A549 (cell line): ENCODE results near the gene SLC30A7. TPM values are rescaled to one million over a fixed set of nuclear protein-coding genes. Genes with fewer than 3 reads are reported as not detected.

Experiments used
- ATAC-seq, 2 experiments: fragments of 200-7000 bp in 1 of 2; fragments of >200 bp in 1 of 2; cut with Nextera tagmentation in 1 of 2; cut with Tn5 transposase in 1 of 2; 3 replicates each; pipeline versions ENCODE4 v1.8.0 to v1.9.1; 2018 to 2020; ENCODE audit warnings: mild to moderate bottlenecking in 1 of 2, moderate library complexity in 1 of 2
- CTCF ChIA-PET: fragments of 300-600 bp; sonication (Branson Sonifier 250); formaldehyde crosslinking; extraction: SDS; loops from one replicate; lab custom pipeline; 2021; ENCODE audit warnings: antibody characterized with exemption, inconsistent platforms; lab: Yijun Ruan, JAX
- POLR2A ChIA-PET: fragments of 350-600 bp; formaldehyde crosslinking; extraction: SDS; loops from one replicate; lab custom pipeline; 2021; ENCODE audit warnings: antibody characterized with exemption, inconsistent platforms; lab: Yijun Ruan, JAX
- DNase-seq, 2 experiments: peaks; one replicate each; pipeline versions ENCODE4 v3.0.0 to v3.0.0-alpha.2; 2011 to 2016; ENCODE audit warnings: low read depth in 1 of 2, low spot score in 1 of 2
- FAIRE-seq: peaks from 2 replicates; lab custom pipeline; 2011; peaks lifted over from hg19 to GRCh38; lab: Jason Lieb, UNC
- H3K27ac ChIP-seq, 2 experiments: fragments of >200 bp; sonication (Bioruptor Twin); formaldehyde crosslinking; 3 replicates each; pipeline ENCODE4 v1.5.1; 2016 to 2017
- H3K4me1 ChIP-seq: fragments of >200 bp; sonication (Bioruptor Twin); formaldehyde crosslinking; 3 replicates; pipeline ENCODE4 v1.6.1; 2016
- H3K4me2 ChIP-seq: fragments of >200 bp; sonication (Bioruptor Twin); formaldehyde crosslinking; 3 replicates; pipeline ENCODE4 v1.6.1; 2016
- H3K4me3 ChIP-seq: fragments of >200 bp; sonication (Bioruptor Twin); formaldehyde crosslinking; 3 replicates; pipeline ENCODE4 v1.5.1; 2016
- H3K9me3 ChIP-seq: fragments of >200 bp; sonication (Bioruptor Twin); formaldehyde crosslinking; 3 replicates; pipeline ENCODE4 v1.6.1; 2016
- CBX8 ChIP-seq: fragments of 200-600 bp; sonication (generic); IDR thresholded peaks from 2 replicates; pipeline ENCODE4 v1.6.1; 2016
- CEBPB ChIP-seq, 2 experiments: fragments of >200 bp in 1 of 2; sonication (Bioruptor Twin) in 1 of 2; formaldehyde crosslinking in 1 of 2; IDR thresholded peaks; 2 replicates each; pipeline ENCODE4 v1.6.1; 2012 to 2016
- CHD2 ChIP-seq: fragments of 150-350 bp; IDR thresholded peaks from 2 replicates; pipeline ENCODE4 v1.6.1; 2014; ENCODE audit warnings: low read length; ENCODE audit not compliant: partially characterized antibody
- CHD4 ChIP-seq: fragments of 200-600 bp; sonication (generic); IDR thresholded peaks from 2 replicates; pipeline ENCODE4 v1.6.1; 2016; ENCODE audit warnings: antibody characterized with exemption, mild to moderate bottlenecking, borderline replicate concordance
- CTCF ChIP-seq: fragments of >200 bp; sonication (Bioruptor Twin); formaldehyde crosslinking; IDR thresholded peaks from 3 replicates; pipeline ENCODE4 v1.5.1; 2016
- ELK1 ChIP-seq: fragments of 150-350 bp; IDR thresholded peaks from 2 replicates; pipeline ENCODE4 v1.6.1; 2014; ENCODE audit warnings: low read depth, mild to moderate bottlenecking, low read length
- EP300 ChIP-seq, 2 experiments: fragments of >200 bp; sonication (Bioruptor Twin); formaldehyde crosslinking; IDR thresholded peaks; 2 replicates in 1 of 2; 3 replicates in 1 of 2; pipeline ENCODE4 v1.6.1; 2016 to 2017
- FOSB ChIP-seq: fragments of 250-450 bp; sonication (Bioruptor Pico); IDR thresholded peaks from 2 replicates; pipeline ENCODE4 v1.5.0; 2020; ENCODE audit warnings: mild to moderate bottlenecking, moderate library complexity
- FOSL2 ChIP-seq, 2 experiments: fragments of 450-650 bp in 1 of 2; fragments of >200 bp in 1 of 2; sonication (Bioruptor Twin) in 1 of 2; formaldehyde crosslinking; IDR thresholded peaks; 2 replicates each; pipeline versions ENCODE4 v1.5.0 to v1.6.1; 2016 to 2020; ENCODE audit warnings: mild to moderate bottlenecking in 1 of 2, moderate library complexity in 1 of 2
- HEYL ChIP-seq: fragments of 250-450 bp; sonication (Bioruptor Pico); IDR thresholded peaks from 2 replicates; pipeline ENCODE4 v1.8.0; 2021; ENCODE audit warnings: mild to moderate bottlenecking, moderate library complexity
- HOXA7 ChIP-seq: fragments of 250-450 bp; sonication (Bioruptor Pico); IDR thresholded peaks from 2 replicates; pipeline ENCODE4 v1.5.0; 2020; ENCODE audit warnings: mild to moderate bottlenecking, moderate library complexity
- KDM1A ChIP-seq: fragments of 200-600 bp; sonication (generic); IDR thresholded peaks from 2 replicates; pipeline ENCODE4 v1.6.1; 2016; ENCODE audit warnings: low read depth, mild to moderate bottlenecking
- MAX ChIP-seq: IDR thresholded peaks from 2 replicates; pipeline ENCODE4 v1.6.1; 2012
- MAZ ChIP-seq: fragments of 150-350 bp; IDR thresholded peaks from 2 replicates; pipeline ENCODE4 v1.6.1; 2014; ENCODE audit warnings: antibody characterized with exemption, low read depth, low read length, borderline replicate concordance
- MYC ChIP-seq: IDR thresholded peaks from 2 replicates; pipeline ENCODE4 v1.6.1; 2012; ENCODE audit warnings: mild to moderate bottlenecking, inconsistent platforms, low read length, improper control_type of control experiment, borderline replicate concordance
- NFE2L2 ChIP-seq: fragments of 150-350 bp; conservative IDR thresholded peaks from 2 replicates; pipeline ENCODE4 v1.6.1; 2014; ENCODE audit warnings: low read length
- NPAS2 ChIP-seq: fragments of 250-450 bp; sonication (Bioruptor Pico); IDR thresholded peaks from 2 replicates; pipeline ENCODE4 v1.8.0; 2022; ENCODE audit warnings: mild to moderate bottlenecking, moderate library complexity, borderline replicate concordance
- NR3C1 ChIP-seq: fragments of >200 bp; sonication (Bioruptor Twin); formaldehyde crosslinking; IDR thresholded peaks from 3 replicates; pipeline ENCODE4 v1.6.1; 2017
- REST ChIP-seq: fragments of 200-600 bp; sonication (generic); IDR thresholded peaks from 2 replicates; pipeline ENCODE4 v1.6.1; 2016; ENCODE audit warnings: antibody characterized with exemption, mild to moderate bottlenecking, moderate library complexity
- RNF2 ChIP-seq: fragments of 200-600 bp; sonication (generic); IDR thresholded peaks from 2 replicates; pipeline ENCODE4 v1.6.1; 2016; ENCODE audit warnings: low read depth, mild to moderate bottlenecking, antibody characterized with exemption, moderate library complexity, borderline replicate concordance
- TFCP2L1 ChIP-seq: fragments of 250-450 bp; sonication (Bioruptor Pico); IDR thresholded peaks from 2 replicates; pipeline ENCODE4 v1.5.0; 2021; ENCODE audit warnings: mild to moderate bottlenecking
- ZC3H11A ChIP-seq: fragments of 450-650 bp; IDR thresholded peaks from 2 replicates; pipeline ENCODE4 v1.6.1; 2014; ENCODE audit warnings: antibody characterized with exemption, mild to moderate bottlenecking
- ZFP36 ChIP-seq: fragments of 450-650 bp; IDR thresholded peaks from 2 replicates; pipeline ENCODE4 v1.6.1; 2014; ENCODE audit warnings: borderline replicate concordance; ENCODE audit not compliant: partially characterized antibody
- WGBS: methylation state at CpG from one replicate; pipeline ENCODE4 v1.1.6; 2017; ENCODE audit errors: missing lambda C conversion rate; 5-methylcytosine and 5-hydroxymethylcytosine counted together
- polyA plus RNA-seq, 4 experiments: library from polyadenylated mRNA; depleted of rRNA in 3 of 4; stranded (reverse); fragments of >200 nt; fragmentation: RNase III in 1 of 4; extraction: RNeasy Plus Mini Kit Qiagen cat#74134 plus additional on column Dnase treatment in 1 of 4; gene quantifications; 2 replicates in 3 of 4; 3 replicates in 1 of 4; pipeline ENCODE4 v1.2.3, GENCODE V29; 2011 to 2017

SLC30A7 gene
- polyA plus RNA-seq, 2 of the 4 experiments (the other 2 are of a cell fraction): 4.3 to 9.6 TPM

- Histone ChIP-seq H3K9me3 (no peaks in the 10 kb centered on the region), H3K4me2 (no peak overlapping the region), H3K27ac (no peak overlapping the region), H3K4me3 (no peak overlapping the region), H3K4me1 (no peaks in the 10 kb centered on the region)
- TF ChIP-seq CEBPB (IDR thresholded peaks at IDR 0.05): no peak
- TF ChIP-seq ZC3H11A: no peak
- TF ChIP-seq MYC: no peak
- no peak for TF ChIP-seq CBX8
- TF ChIP-seq MAX: no peak
- no peak for TF ChIP-seq NFE2L2
- no peak for TF ChIP-seq RNF2
- no peak for TF ChIP-seq FOSL2 (IDR thresholded peaks at IDR 0.05)
- TF ChIP-seq FOSL2 (CRISPR knock-in tag; IDR thresholded peaks at IDR 0.05): no peak
- TF ChIP-seq CTCF: no peak
- no peak for TF ChIP-seq CHD4
- TF ChIP-seq REST: no peak
- no peak for TF ChIP-seq TFCP2L1 (CRISPR knock-in tag)
- TF ChIP-seq NPAS2 (CRISPR knock-in tag): no peak
- no peak for TF ChIP-seq FOSB
- TF ChIP-seq MAZ: no peak
- FAIRE-seq (no peak), DNase-seq (no peak), ATAC-seq (no peak)
- ChIA-PET POLR2A (no interaction called here), CTCF (no interaction called here)
- WGBS: 93% methylated on average over 1 of the region's 1 CpG
Observed at GRCh38 chr1:100907887-100908286, 12.0 kb downstream of the SLC30A7 start.

GRCh38 chr1:100909018-100909417, 13.1 kb downstream of the SLC30A7 start:
- CTCF ChIA-PET: interaction anchor here (1.3 kb wide), 1 partner anchor 379 kb away, joined by 6 read pairs; no protein-coding TSS in a partner anchor
- no peaks in the 10 kb centered on the region for H3K4me1 ChIP-seq
- TF ChIP-seq MAX (no peak), EP300 (IDR thresholded peaks at IDR 0.05) (no peak), CHD4 (no peak), HOXA7 (no peak), ZC3H11A (no peak), HEYL (no peak), NR3C1 (no peak), CTCF (no peak), CHD2 (no peak), ZFP36 (no peak), ELK1 (no peak), NPAS2 (CRISPR knock-in tag) (no peak), KDM1A (no peak)
- no peak overlapping the region for H3K4me3 ChIP-seq
- no peak overlapping the region for H3K4me2 ChIP-seq
- FAIRE-seq (no peak), DNase-seq (no peak), ATAC-seq (no peak)
- POLR2A ChIA-PET: no interaction called here
- no peaks in the 10 kb centered on the region for H3K9me3 ChIP-seq
- no peak overlapping the region for H3K27ac ChIP-seq
